GM21786 (cell line): ENCODE measurements around the gene TBC1D22A.

Source experiments
- ATAC-seq: cut with Tn5 transposase; IDR thresholded peaks from one replicate; pipeline ENCODE4 v1.9.1; 2021; ENCODE audit not compliant: unreplicated experiment

Gene TBC1D22A

GRCh38 chr22:46947516-46948257 lies 185.2 kb downstream of the TBC1D22A start:
- no peak for ATAC-seq

GRCh38 chr22:46948411-46949144 lies 186.1 kb downstream of the TBC1D22A start:
- no peak for ATAC-seq

GRCh38 chr22:46951350-46951749 lies 188.9 kb downstream of the TBC1D22A start:
- ATAC-seq, result no peak

- no peak for ATAC-seq
Observed at GRCh38 chr22:46951973-46952372, 189.5 kb downstream of the TBC1D22A start.

- no peak for ATAC-seq
Observed at GRCh38 chr22:46953968-46954765, 191.7 kb downstream of the TBC1D22A start.

GRCh38 chr22:46954781-46955180 lies 192.3 kb downstream of the TBC1D22A start:
- no peak for ATAC-seq

GRCh38 chr22:46956498-46957215 lies 194.2 kb downstream of the TBC1D22A start:
- no peak for ATAC-seq

GRCh38 chr22:46957521-46957920 lies 195.1 kb downstream of the TBC1D22A start:
- no peak for ATAC-seq

GRCh38 chr22:46958191-46958590 lies 195.7 kb downstream of the TBC1D22A start:
- ATAC-seq, result no peak

- ATAC-seq, result no peak
Observed at GRCh38 chr22:46958658-46959057, 196.2 kb downstream of the TBC1D22A start.

- ATAC-seq, result no peak
Observed at GRCh38 chr22:46959369-46959768, 196.9 kb downstream of the TBC1D22A start.

- ATAC-seq, result no peak
Observed at GRCh38 chr22:46961591-46962295, 199.3 kb downstream of the TBC1D22A start.

GRCh38 chr22:46962406-46962805 lies 200.0 kb downstream of the TBC1D22A start:
- ATAC-seq, result no peak

GRCh38 chr22:46963672-46964545 lies 201.5 kb downstream of the TBC1D22A start:
- ATAC-seq, result no peak

GRCh38 chr22:46964773-46965550 lies 202.5 kb downstream of the TBC1D22A start:
- ATAC-seq, result no peak

GRCh38 chr22:46965555-46966494 lies 203.4 kb downstream of the TBC1D22A start:
- no peak for ATAC-seq

- ATAC-seq, result no peak
Observed at GRCh38 chr22:46966495-46966845, 204.0 kb downstream of the TBC1D22A start.

- ATAC-seq, result no peak
Observed at GRCh38 chr22:46966846-46967245, 204.4 kb downstream of the TBC1D22A start.
